T-helper 17 cell (primary cell): Measurements from ENCODE around the gene SORBS1. TPM values are rescaled to one million over a fixed set of nuclear protein-coding genes. Genes with fewer than 3 reads are reported as not detected.
A peak's percentile ranks its signal among the peaks of the same experiment; 100 is the strongest.

Experiments used
- ATAC-seq: fragments of 150-1000 bp; cut with Tn5 transposase; 2 replicates; pipeline ENCODE4 v1.10.0; 2021; ENCODE audit warnings: mild to moderate bottlenecking, moderate library complexity
- DNase-seq, 3 donors: peaks; one replicate each; pipeline versions ENCODE4 v3.0.0 to v3.0.0-alpha.2; 2020 to 2021
- H3K9me3 ChIP-seq: one replicate; pipeline ENCODE4 v1.7.0; 2013; ENCODE audit warnings: low read length, mild to moderate bottlenecking; ENCODE audit not compliant: control insufficient read depth, poor library complexity, severe bottlenecking
- H3K27ac Mint-ChIP-seq: one replicate; pipeline ENCODE4 v1.8.0; 2022; ENCODE audit warnings: mild to moderate bottlenecking, moderate library complexity, mixed read lengths
- H3K27me3 Mint-ChIP-seq: one replicate; pipeline ENCODE4 v1.8.0; 2022; ENCODE audit warnings: mixed read lengths
- H3K36me3 Mint-ChIP-seq: one replicate; pipeline ENCODE4 v1.8.0; 2022; ENCODE audit warnings: low read depth, mixed read lengths
- H3K4me1 Mint-ChIP-seq: one replicate; pipeline ENCODE4 v1.8.0; 2022; ENCODE audit warnings: mild to moderate bottlenecking, mixed read lengths
- H3K4me3 Mint-ChIP-seq: one replicate; pipeline ENCODE4 v1.8.0; 2022; ENCODE audit warnings: mild to moderate bottlenecking, moderate library complexity, mixed read lengths
- total RNA-seq, 4 donors: library from RNA in 2 of 4; stranded (reverse) in 2 of 4; gene quantifications; one replicate each; pipeline ENCODE4 v1.2.3 and lab custom pipeline; 2022 to 2026

The SORBS1 gene
- total RNA-seq, 2 donors from 2014 or later: 2.5 to 5.0 TPM

DNA sequence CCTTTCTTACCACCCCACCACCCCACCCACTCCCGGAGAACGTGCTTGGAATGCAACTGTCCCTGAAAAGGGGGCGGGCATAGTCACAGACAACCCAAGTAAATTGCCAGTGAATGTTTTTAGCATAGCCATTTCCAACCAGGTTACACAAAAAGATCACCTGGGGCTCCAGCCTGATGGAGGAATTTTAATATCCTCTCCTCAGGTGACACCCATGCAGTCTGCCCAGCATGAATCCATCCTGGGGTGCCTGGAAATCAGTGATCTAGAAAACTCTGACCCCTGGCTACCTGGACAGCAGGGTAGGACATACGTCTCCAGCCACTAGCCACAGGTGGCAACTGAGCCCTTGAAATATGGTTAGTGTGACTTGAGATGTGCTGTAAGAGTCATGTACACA, 61.1 kb downstream of the SORBS1 start:
- Mint-ChIP-seq H3K4me3 (no peak overlapping the region), H3K36me3 (peaks cover 3% of the 10 kb centered on the region), H3K27ac (no peak overlapping the region), H3K4me1 (peaks cover 4% of the 10 kb centered on the region), H3K27me3 (peaks cover 34% of the 10 kb centered on the region)
- DNase-seq (no peak), ATAC-seq (no peak)
- H3K9me3 ChIP-seq: no peaks in the 10 kb centered on the region

DNA sequence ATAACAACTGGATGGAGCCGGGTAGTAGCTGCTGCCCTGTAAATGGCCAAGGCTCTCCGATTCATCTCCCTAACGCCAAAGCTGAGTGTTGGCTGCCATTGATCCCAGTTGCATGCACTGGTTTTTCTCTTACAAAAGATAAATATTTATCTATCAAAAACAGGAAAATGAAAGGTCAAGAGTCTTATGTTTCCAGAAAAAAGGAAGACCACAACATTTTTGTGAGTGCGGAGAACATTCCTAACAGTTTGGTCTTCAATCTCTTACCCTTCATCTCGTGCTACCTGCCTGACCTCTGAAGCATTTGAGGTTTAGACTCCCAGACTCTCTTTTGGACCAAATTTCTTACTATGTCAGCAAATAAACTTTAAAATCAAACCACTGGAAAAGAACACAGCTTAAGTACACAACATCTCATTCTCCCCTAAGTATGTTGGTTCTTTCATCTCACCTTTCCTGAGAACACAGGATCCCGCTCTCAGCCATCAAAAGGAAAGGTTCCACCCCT, 61.6 kb downstream of the SORBS1 start:
- Mint-ChIP-seq H3K4me3 (no peak overlapping the region), H3K27me3 (peaks cover 34% of the 10 kb centered on the region), H3K27ac (no peak overlapping the region), H3K36me3 (peaks cover 3% of the 10 kb centered on the region), H3K4me1 (peaks cover 4% of the 10 kb centered on the region)
- no peak for ATAC-seq
- H3K9me3 ChIP-seq: no peaks in the 10 kb centered on the region
- DNase-seq: no peak

DNA sequence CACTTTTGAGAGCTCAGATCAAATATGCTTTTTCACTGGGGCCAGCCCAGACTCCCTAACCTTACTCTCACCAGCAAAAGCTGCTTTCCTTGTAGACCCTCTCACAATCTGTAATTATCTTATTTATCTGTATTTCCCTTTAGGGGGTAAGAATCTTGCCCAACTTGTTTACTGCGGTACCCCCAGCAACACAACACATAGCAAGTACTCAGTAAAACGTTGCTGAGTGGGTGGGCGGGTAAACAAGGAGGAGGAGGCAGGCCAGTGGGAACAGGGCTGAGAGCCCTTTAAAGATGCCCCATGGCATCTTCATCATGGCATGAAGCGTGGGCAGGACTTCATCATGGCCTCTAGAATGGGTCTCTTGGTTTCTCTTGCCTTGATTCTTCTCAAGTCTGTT, 64.2 kb downstream of the SORBS1 start:
- peak overlapping the region; percentile 57 for H3K27ac Mint-ChIP-seq
- no peaks in the 10 kb centered on the region for H3K9me3 ChIP-seq
- ATAC-seq (no peak), DNase-seq (no peak)
- no peak overlapping the region for H3K4me3 Mint-ChIP-seq
- H3K27me3 Mint-ChIP-seq: peaks cover 13% of the 10 kb centered on the region
- no peaks in the 10 kb centered on the region for H3K36me3 Mint-ChIP-seq
- H3K4me1 Mint-ChIP-seq: no peaks in the 10 kb centered on the region

DNA sequence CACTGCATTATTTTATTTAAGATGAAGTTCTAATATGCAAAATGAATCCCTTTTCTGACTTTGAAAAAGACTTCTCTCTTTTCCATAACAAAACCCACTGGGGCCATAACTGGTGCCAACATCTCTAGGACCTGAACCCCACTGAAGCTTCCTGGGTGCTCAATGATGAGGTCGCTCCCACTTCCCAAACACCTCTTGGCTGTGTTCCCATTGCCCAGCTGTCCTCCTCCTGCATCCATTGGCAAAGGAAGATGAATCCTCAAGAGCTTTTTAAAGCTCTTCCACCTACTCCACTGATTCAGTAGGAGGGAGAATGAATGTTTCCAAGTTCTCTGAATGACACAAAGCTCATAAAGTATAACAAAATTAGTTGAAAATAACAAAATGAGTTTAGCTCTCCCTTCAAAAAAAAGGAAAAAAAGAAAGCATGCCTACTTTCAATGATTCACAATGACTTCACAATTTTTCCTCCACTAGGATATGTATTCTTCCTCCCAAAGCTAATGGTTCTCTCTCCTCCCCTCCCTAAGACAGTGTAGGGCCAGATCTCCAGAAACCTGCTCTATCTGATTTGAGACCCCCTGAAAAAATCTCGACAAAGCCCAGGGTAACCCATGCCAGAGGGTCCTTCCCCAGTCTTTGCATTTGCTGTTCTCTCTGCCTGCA, 64.8 kb downstream of the SORBS1 start:
- DNase-seq: no peak
- H3K4me1 Mint-ChIP-seq: no peaks in the 10 kb centered on the region
- peaks cover 13% of the 10 kb centered on the region for H3K27me3 Mint-ChIP-seq

DNA sequence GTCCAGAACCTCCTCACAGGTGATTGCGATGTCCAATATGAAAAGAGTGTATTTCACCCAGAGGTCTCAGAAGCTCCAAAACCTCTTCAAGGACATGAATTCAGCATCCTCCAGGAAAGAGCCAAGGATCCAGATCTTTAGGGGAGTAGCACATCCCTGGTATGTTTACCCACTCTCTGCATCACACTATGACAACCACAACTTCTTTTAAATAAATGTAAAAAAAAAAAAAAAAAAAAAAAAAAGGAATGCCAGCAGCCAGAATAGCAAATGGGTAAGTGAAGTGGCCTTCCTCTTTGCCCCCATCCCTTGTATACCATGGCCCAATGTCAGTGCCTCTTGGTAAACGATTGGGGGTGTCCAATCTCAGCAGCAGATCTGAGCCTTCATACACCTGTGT, 67.3 kb downstream of the SORBS1 start:
- ATAC-seq: no peak
- no peaks in the 10 kb centered on the region for H3K36me3 Mint-ChIP-seq
- no peaks in the 10 kb centered on the region for H3K9me3 ChIP-seq
- DNase-seq: no peak
- H3K4me3 Mint-ChIP-seq: no peak overlapping the region
- peaks cover 7% of the 10 kb centered on the region for H3K27me3 Mint-ChIP-seq
- no peak overlapping the region for H3K27ac Mint-ChIP-seq
- H3K4me1 Mint-ChIP-seq: no peaks in the 10 kb centered on the region

More for the DNA sequence above, 64.8 kb downstream of the SORBS1 start:
- no peak for ATAC-seq
- Mint-ChIP-seq H3K27ac (peak overlapping the region; percentile 57), H3K4me3 (no peak overlapping the region), H3K36me3 (no peaks in the 10 kb centered on the region)
- H3K9me3 ChIP-seq: no peaks in the 10 kb centered on the region

DNA sequence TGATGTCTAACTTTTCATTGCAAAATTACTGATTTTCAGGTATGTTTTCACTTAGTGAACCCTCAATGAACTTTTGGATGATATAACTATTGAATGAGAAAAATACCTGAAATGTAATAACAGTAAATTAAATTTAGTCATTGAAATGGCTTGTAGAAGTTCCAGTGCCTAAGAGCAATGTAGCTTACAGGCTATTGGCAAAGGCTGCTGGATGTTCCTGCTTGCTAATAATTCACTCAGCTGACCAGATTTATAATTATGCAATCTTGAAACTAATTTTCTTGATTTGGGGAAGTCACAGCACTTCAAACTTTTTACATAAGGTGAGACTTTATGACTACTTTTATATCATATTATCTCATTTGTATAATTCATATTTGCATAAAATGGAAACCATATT, 73.2 kb downstream of the SORBS1 start:
- peaks cover 5% of the 10 kb centered on the region for H3K27me3 Mint-ChIP-seq
- no peaks in the 10 kb centered on the region for H3K9me3 ChIP-seq
- ATAC-seq: no peak

DNA sequence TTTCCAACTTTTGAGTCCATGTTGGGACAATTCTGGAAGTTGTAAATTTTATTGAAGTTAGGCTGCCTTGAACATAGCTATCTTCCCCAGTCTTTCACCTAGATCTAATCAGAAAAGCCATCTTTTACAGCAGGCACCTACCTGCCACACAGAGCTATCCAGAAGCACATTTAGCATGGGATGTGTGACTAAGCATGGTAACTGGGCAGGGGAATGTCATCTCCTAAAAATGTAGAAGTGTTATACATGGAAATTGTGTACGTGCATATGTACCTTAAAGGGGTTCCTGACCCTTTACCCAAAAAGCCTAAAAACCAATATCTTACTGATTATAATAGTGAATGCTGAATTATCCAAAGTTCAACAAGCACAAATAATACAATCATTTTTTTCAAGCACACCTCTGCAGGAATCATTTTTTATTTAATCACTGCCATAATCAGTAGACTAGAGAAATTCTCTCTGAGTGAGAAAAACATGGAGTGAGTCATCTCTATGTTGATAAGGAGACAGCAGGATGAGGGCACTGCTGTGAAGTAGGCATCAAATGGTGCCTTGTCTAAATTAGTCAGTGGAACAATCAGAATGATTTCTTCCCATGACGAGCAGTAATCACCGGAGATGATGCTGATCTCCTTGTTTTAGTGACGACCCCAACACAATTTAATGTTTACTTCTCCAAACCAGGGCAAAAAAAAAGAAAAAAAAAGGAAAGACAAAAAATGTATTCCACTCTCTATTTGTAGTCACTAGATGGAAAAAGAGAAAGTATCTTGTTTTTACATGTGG, 75.9 kb downstream of the SORBS1 start:
- ATAC-seq: no peak
- H3K36me3 Mint-ChIP-seq: peaks cover 3% of the 10 kb centered on the region
- DNase-seq: no peak
- no peaks in the 10 kb centered on the region for H3K9me3 ChIP-seq
- no peak overlapping the region for H3K4me3 Mint-ChIP-seq
- no peak overlapping the region for H3K27ac Mint-ChIP-seq
- peaks cover 9% of the 10 kb centered on the region for H3K27me3 Mint-ChIP-seq
- no peaks in the 10 kb centered on the region for H3K4me1 Mint-ChIP-seq

More for the DNA sequence above, 73.2 kb downstream of the SORBS1 start:
- no peaks in the 10 kb centered on the region for H3K36me3 Mint-ChIP-seq
- no peak overlapping the region for H3K4me3 Mint-ChIP-seq
- no peaks in the 10 kb centered on the region for H3K4me1 Mint-ChIP-seq
- no peak overlapping the region for H3K27ac Mint-ChIP-seq
- DNase-seq: no peak

DNA sequence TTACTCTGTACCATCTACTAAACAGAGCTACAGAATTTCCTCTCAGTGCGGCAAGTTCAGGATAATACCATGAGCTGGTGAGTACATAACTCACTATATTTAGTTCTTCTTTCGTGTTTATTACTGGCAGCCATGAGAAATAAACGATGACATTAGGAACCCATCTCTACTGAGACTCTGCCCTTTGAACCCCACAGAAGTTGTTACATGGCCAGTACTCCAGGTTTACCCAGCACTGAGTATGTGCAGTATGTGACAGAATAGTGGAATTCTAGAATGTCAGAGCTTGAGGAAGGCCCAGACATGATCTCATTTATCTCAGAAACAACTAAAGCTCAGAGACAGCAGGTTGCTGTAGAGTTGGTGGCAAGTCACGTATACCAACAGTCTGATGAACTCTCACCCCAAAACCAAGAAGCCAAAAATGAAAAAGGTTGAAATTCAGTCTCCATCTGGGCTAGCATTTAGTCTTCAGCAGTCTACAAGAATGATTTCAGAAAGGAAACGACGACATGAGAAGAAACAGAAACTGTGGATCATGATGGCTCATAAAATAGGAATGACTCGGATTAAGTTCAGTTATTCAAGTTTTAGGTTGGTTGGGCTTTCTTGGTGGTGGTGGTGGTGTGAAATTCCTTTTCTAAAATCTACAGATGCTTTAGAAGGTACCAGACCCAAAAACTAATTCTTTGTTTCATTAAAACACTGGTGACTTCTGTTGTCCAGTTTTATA, 78.5 kb downstream of the SORBS1 start:
- H3K4me3 Mint-ChIP-seq: no peak overlapping the region
- ATAC-seq (no peak), DNase-seq (no peak)
- H3K9me3 ChIP-seq: no peaks in the 10 kb centered on the region
- no peaks in the 10 kb centered on the region for H3K4me1 Mint-ChIP-seq
- peaks cover 21% of the 10 kb centered on the region for H3K27me3 Mint-ChIP-seq
- no peak overlapping the region for H3K27ac Mint-ChIP-seq
- peaks cover 3% of the 10 kb centered on the region for H3K36me3 Mint-ChIP-seq

DNA sequence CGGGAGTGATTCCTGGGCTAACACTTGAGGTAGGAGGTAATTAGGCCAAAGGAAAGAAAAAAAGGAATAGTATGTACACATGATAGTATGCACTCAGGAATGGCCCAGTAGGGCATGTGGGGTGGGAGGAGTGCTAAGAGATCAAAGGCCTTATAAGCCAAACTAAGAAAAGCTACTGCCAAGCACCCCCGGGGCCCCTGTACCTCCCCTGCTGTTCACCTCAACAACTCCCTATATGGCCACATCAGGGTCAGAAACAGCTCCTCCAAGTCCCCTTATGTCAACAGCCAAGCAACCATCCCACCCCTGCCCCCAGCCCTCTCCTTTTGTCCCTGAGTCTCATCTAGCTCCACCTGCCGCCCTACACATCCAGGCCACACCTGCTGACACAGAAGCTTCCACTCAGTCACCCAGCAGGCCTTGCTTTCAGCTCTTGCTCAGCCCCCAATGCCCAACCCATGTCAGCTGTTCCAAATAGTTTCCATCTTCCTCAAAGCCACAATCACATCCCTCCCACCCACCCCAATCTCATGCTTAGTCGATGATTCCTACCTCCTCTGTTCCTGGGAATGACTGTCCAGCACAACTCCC, 80.2 kb downstream of the SORBS1 start:
- Mint-ChIP-seq H3K27me3 (peaks cover 22% of the 10 kb centered on the region), H3K4me3 (no peak overlapping the region), H3K36me3 (peaks cover 3% of the 10 kb centered on the region), H3K4me1 (no peaks in the 10 kb centered on the region), H3K27ac (no peak overlapping the region)
- H3K9me3 ChIP-seq: no peaks in the 10 kb centered on the region
- DNase-seq (no peak), ATAC-seq (no peak)

DNA sequence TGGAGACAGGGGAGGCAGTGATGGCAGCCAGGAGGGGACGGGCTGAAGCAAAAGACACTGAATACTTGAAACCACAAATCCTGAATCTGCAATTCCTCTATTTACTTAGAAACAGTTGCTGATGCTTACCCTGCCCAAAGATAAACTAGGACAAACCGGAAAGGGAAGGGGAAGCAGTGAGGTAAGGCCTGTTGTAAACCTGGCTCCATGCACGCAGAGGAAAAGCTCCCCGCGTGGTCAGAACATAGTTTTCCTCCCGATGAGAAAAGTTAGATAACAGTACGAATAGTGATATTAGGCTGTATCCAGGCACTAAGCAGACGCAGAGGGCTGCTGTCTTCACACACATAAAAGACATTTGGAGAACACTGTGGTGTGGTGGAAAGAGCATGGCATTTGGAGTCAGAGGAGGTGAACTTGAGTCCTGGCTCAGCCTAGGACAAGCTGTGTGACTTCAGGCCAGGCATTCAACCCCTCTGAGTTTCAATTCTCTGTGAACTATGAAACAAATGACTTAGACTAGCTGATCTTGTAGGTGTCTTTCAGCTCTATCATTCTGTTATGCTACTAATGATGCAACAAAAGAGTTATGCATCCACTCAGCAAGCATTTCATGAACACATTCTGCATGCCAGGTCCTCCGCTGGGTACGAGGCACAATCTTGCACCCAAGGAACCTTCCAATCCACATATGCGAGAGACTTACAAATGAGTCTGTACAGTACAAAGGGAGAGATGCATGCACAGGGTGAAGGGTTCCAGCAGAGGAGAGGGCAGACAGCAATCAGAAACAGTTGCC, 80.9 kb downstream of the SORBS1 start:
- no peak for ATAC-seq
- no peak overlapping the region for H3K27ac Mint-ChIP-seq
- no peaks in the 10 kb centered on the region for H3K9me3 ChIP-seq
- no peaks in the 10 kb centered on the region for H3K4me1 Mint-ChIP-seq
- peaks cover 3% of the 10 kb centered on the region for H3K36me3 Mint-ChIP-seq
- no peak overlapping the region for H3K4me3 Mint-ChIP-seq
- DNase-seq: no peak
- H3K27me3 Mint-ChIP-seq: peaks cover 21% of the 10 kb centered on the region

DNA sequence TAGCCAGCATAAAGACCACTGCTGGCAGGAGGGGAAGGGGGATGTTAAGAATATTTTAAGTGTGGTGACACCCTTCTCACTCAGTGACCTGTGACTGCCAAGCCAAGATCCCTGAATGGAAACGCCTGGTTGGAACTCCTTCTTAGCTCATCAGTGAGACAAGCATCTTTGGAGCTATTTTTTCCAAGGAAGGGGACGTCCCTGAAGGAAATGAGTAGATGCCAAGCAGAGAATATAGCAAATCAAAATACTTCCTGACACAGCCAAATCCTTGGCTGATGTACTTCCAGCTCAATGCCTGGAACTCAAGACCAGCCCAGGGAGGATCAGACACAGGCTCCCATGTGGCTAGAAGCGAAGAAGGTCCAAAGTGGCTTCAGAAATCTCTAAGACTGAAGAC, 82.2 kb downstream of the SORBS1 start:
- no peaks in the 10 kb centered on the region for H3K9me3 ChIP-seq
- ATAC-seq: no peak
- H3K27ac Mint-ChIP-seq: no peak overlapping the region
- H3K27me3 Mint-ChIP-seq: peaks cover 21% of the 10 kb centered on the region
- H3K36me3 Mint-ChIP-seq: peaks cover 3% of the 10 kb centered on the region
- DNase-seq: no peak
- H3K4me1 Mint-ChIP-seq: no peaks in the 10 kb centered on the region
- no peak overlapping the region for H3K4me3 Mint-ChIP-seq

DNA sequence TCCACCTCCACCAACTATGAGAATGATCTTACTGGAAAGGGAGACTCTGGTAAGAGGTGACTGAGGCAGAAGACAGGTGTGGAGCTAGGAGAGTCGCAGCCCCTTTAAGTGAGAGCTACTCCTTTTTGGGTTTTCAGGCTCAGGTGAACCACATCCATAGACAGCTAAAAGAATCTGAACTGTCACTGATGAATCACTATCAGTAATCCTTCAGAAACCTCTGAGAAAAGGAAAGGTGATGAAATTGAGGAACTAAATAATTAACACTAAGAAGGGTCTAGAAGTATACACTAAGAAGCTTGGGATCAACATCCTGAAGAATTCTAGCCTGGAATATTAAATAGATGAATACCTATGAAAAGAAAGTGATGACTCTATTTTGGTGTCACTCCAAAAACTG, 83.0 kb downstream of the SORBS1 start:
- Mint-ChIP-seq H3K4me3 (no peak overlapping the region), H3K27ac (no peak overlapping the region), H3K4me1 (no peaks in the 10 kb centered on the region), H3K27me3 (peaks cover 21% of the 10 kb centered on the region), H3K36me3 (peaks cover 3% of the 10 kb centered on the region)
- ATAC-seq (no peak), DNase-seq (no peak)
- no peaks in the 10 kb centered on the region for H3K9me3 ChIP-seq
